ENCODE results near the gene TLCD5.

The TLCD5 gene

GRCh38 chr11:120324932-120325810 is at the start of gene TLCD5:
Gene TLCD5 (plus strand): TSS chr11:120325299. CDS start chr11:120327442, 2,143 bp downstream.
- no peaks in the 10 kb centered on the region for H3K4me1 Mint-ChIP-seq (ENCODE audit: low read depth)
- H3K27ac Mint-ChIP-seq, result no peak within 1 kb of the TSS

GRCh38 chr11:120279502-120279901 is 45.6 kb upstream of the TLCD5 start:
- Mint-ChIP-seq H3K4me3 (no peak overlapping the region), H3K27ac (no peak overlapping the region), H3K9me3 (no peaks in the 10 kb centered on the region), H3K4me1 (ENCODE audit: low read depth) (peaks cover 6% of the 10 kb centered on the region), H3K36me3 (ENCODE audit: low read depth) (no peaks in the 10 kb centered on the region), H3K27me3 (peaks cover 45% of the 10 kb centered on the region)
- intact Hi-C loops (cut with micrococcal nuclease), result no loop called here

More at GRCh38 chr11:120324932-120325810, at the start of gene TLCD5:
- Mint-ChIP-seq H3K27me3 (peaks cover 83% of the 10 kb centered on the region), H3K36me3 (ENCODE audit: low read depth) (no peaks in the 10 kb centered on the region), H3K9me3 (no peaks in the 10 kb centered on the region), H3K4me3 (peak within 1 kb of the TSS; percentile 44)
- intact Hi-C loops (cut with micrococcal nuclease), result no loop called here

- intact Hi-C loops (cut with micrococcal nuclease), result no loop called here
- Mint-ChIP-seq H3K4me3 (no peak overlapping the region), H3K9me3 (no peaks in the 10 kb centered on the region), H3K4me1 (ENCODE audit: low read depth) (peaks cover 6% of the 10 kb centered on the region), H3K27me3 (peaks cover 38% of the 10 kb centered on the region), H3K36me3 (ENCODE audit: low read depth) (no peaks in the 10 kb centered on the region), H3K27ac (no peak overlapping the region)
These were observed 44.5 kb upstream of the TLCD5 start for GRCh38 chr11:120280600-120281051.

GRCh38 chr11:120281143-120281795 is 43.8 kb upstream of the TLCD5 start:
- no peaks in the 10 kb centered on the region for H3K36me3 Mint-ChIP-seq (ENCODE audit: low read depth)

GRCh38 chr11:120283124-120283523 is 42.0 kb upstream of the TLCD5 start:
- Mint-ChIP-seq H3K9me3 (no peaks in the 10 kb centered on the region), H3K4me1 (ENCODE audit: low read depth) (peaks cover 6% of the 10 kb centered on the region), H3K27ac (no peak overlapping the region), H3K4me3 (no peak overlapping the region), H3K36me3 (ENCODE audit: low read depth) (no peaks in the 10 kb centered on the region), H3K27me3 (peaks cover 32% of the 10 kb centered on the region)
- intact Hi-C loops (cut with micrococcal nuclease), result no loop called here

More at GRCh38 chr11:120281143-120281795, 43.8 kb upstream of the TLCD5 start:
- Mint-ChIP-seq H3K4me3 (no peak overlapping the region), H3K27me3 (peaks cover 33% of the 10 kb centered on the region), H3K27ac (no peak overlapping the region), H3K9me3 (no peaks in the 10 kb centered on the region), H3K4me1 (ENCODE audit: low read depth) (peaks cover 6% of the 10 kb centered on the region)
- intact Hi-C loops (cut with micrococcal nuclease), result no loop called here

- Mint-ChIP-seq H3K9me3 (no peaks in the 10 kb centered on the region), H3K4me3 (no peak overlapping the region), H3K27ac (no peak overlapping the region), H3K4me1 (ENCODE audit: low read depth) (peaks cover 7% of the 10 kb centered on the region), H3K27me3 (peaks cover 33% of the 10 kb centered on the region), H3K36me3 (ENCODE audit: low read depth) (no peaks in the 10 kb centered on the region)
- intact Hi-C loops (cut with micrococcal nuclease), result no loop called here
These were observed 40.8 kb upstream of the TLCD5 start for GRCh38 chr11:120284272-120284671.

GRCh38 chr11:120285256-120285655 is 39.8 kb upstream of the TLCD5 start:
- Mint-ChIP-seq H3K4me3 (no peak overlapping the region), H3K4me1 (ENCODE audit: low read depth) (peaks cover 7% of the 10 kb centered on the region), H3K27me3 (peaks cover 40% of the 10 kb centered on the region), H3K9me3 (no peaks in the 10 kb centered on the region), H3K27ac (no peak overlapping the region), H3K36me3 (ENCODE audit: low read depth) (no peaks in the 10 kb centered on the region)
- intact Hi-C loops (cut with micrococcal nuclease), result no loop called here

GRCh38 chr11:120288021-120288420 is 37.1 kb upstream of the TLCD5 start:
- no peaks in the 10 kb centered on the region for H3K36me3 Mint-ChIP-seq (ENCODE audit: low read depth)
- peaks cover 13% of the 10 kb centered on the region for H3K4me1 Mint-ChIP-seq (ENCODE audit: low read depth)
- peaks cover 33% of the 10 kb centered on the region for H3K27me3 Mint-ChIP-seq
- no peak overlapping the region for H3K4me3 Mint-ChIP-seq
- intact Hi-C loops (cut with micrococcal nuclease), result no loop called here
- no peaks in the 10 kb centered on the region for H3K9me3 Mint-ChIP-seq
- H3K27ac Mint-ChIP-seq, result no peak overlapping the region

- intact Hi-C loops (cut with micrococcal nuclease), result no loop called here
- Mint-ChIP-seq H3K27me3 (peaks cover 40% of the 10 kb centered on the region), H3K36me3 (ENCODE audit: low read depth) (no peaks in the 10 kb centered on the region), H3K4me1 (ENCODE audit: low read depth) (peaks cover 20% of the 10 kb centered on the region), H3K9me3 (no peaks in the 10 kb centered on the region), H3K4me3 (no peak overlapping the region), H3K27ac (no peak overlapping the region)
These were observed 35.7 kb upstream of the TLCD5 start for GRCh38 chr11:120289426-120289825.

GRCh38 chr11:120290956-120291355 is 34.1 kb upstream of the TLCD5 start:
- H3K4me3 Mint-ChIP-seq, result no peak overlapping the region
- H3K27ac Mint-ChIP-seq, result no peak overlapping the region
- no peaks in the 10 kb centered on the region for H3K9me3 Mint-ChIP-seq
- H3K36me3 Mint-ChIP-seq (ENCODE audit: low read depth), result no peaks in the 10 kb centered on the region
- peaks cover 43% of the 10 kb centered on the region for H3K27me3 Mint-ChIP-seq
- H3K4me1 Mint-ChIP-seq (ENCODE audit: low read depth), result peaks cover 20% of the 10 kb centered on the region
- intact Hi-C loops (cut with micrococcal nuclease), result no loop called here

- H3K4me1 Mint-ChIP-seq (ENCODE audit: low read depth), result peaks cover 20% of the 10 kb centered on the region
These were observed 31.9 kb upstream of the TLCD5 start for GRCh38 chr11:120293038-120293800.

GRCh38 chr11:120294096-120294495 is 31.0 kb upstream of the TLCD5 start:
- H3K36me3 Mint-ChIP-seq (ENCODE audit: low read depth), result no peaks in the 10 kb centered on the region
- intact Hi-C loops (cut with micrococcal nuclease), result no loop called here
- H3K4me1 Mint-ChIP-seq (ENCODE audit: low read depth), result peaks cover 20% of the 10 kb centered on the region
- no peak overlapping the region for H3K4me3 Mint-ChIP-seq
- H3K27me3 Mint-ChIP-seq, result peaks cover 57% of the 10 kb centered on the region
- no peak overlapping the region for H3K27ac Mint-ChIP-seq
- H3K9me3 Mint-ChIP-seq, result no peaks in the 10 kb centered on the region

More at GRCh38 chr11:120293038-120293800, 31.9 kb upstream of the TLCD5 start:
- H3K4me3 Mint-ChIP-seq, result no peak overlapping the region
- H3K27ac Mint-ChIP-seq, result no peak overlapping the region
- H3K36me3 Mint-ChIP-seq (ENCODE audit: low read depth), result no peaks in the 10 kb centered on the region
- intact Hi-C loops (cut with micrococcal nuclease), result no loop called here
- peaks cover 54% of the 10 kb centered on the region for H3K27me3 Mint-ChIP-seq
- no peaks in the 10 kb centered on the region for H3K9me3 Mint-ChIP-seq

- Mint-ChIP-seq H3K4me1 (ENCODE audit: low read depth) (peaks cover 13% of the 10 kb centered on the region), H3K27me3 (peaks cover 52% of the 10 kb centered on the region), H3K36me3 (ENCODE audit: low read depth) (no peaks in the 10 kb centered on the region), H3K27ac (no peak overlapping the region), H3K9me3 (no peaks in the 10 kb centered on the region), H3K4me3 (no peak overlapping the region)
- intact Hi-C loops (cut with micrococcal nuclease), result no loop called here
These were observed 30.0 kb upstream of the TLCD5 start for GRCh38 chr11:120295099-120295498.

GRCh38 chr11:120296554-120296953 is 28.5 kb upstream of the TLCD5 start:
- intact Hi-C loops (cut with micrococcal nuclease), result no loop called here
- Mint-ChIP-seq H3K36me3 (ENCODE audit: low read depth) (no peaks in the 10 kb centered on the region), H3K4me1 (ENCODE audit: low read depth) (peaks cover 13% of the 10 kb centered on the region), H3K4me3 (no peak overlapping the region), H3K27me3 (peaks cover 54% of the 10 kb centered on the region), H3K9me3 (no peaks in the 10 kb centered on the region), H3K27ac (no peak overlapping the region)

All from dendritic cell treated with granulocyte-macrophage colony-stimulating factor and Interleukin-4, amounts not matched to agents 40 ng/mL and 50 ng/mL, for 4 days (primary cell).